CD4-positive, alpha-beta T cell treated with Interferon alpha-2 for 1 hour (primary cell): Measurements from ENCODE around the gene S100G.
A peak's percentile ranks its signal among the peaks of the same experiment; 100 is the strongest.

Experiments
- DNase-seq, 2 donors: peaks; one replicate each; pipeline ENCODE4 v3.0.0-alpha.2; 2020 to 2022

The S100G gene

GRCh38 chrX:16651391-16652024 is 1.6 kb downstream of the S100G start:
- DNase-seq: no peak

DNA sequence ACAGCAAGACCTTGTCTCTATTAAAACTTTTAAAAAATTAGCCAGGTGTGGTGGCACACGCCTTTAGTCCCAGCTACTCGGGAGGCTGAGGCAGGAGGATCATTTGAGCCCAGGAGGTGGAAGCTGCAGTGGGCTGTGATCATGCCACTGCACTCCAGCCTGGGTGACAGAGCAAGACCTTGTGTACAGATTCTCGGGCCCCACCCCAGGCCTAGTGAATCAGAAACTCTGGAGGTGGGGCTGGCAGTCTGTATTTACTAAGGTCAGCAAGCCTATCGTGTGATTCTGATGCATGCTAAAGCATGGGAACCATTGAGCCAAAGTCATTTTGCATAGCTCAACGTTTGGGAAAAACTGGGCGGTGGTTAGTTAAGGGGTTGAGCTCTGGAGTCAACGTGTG is 3.5 kb downstream of the S100G start:
- DNase-seq: no peak

DNA sequence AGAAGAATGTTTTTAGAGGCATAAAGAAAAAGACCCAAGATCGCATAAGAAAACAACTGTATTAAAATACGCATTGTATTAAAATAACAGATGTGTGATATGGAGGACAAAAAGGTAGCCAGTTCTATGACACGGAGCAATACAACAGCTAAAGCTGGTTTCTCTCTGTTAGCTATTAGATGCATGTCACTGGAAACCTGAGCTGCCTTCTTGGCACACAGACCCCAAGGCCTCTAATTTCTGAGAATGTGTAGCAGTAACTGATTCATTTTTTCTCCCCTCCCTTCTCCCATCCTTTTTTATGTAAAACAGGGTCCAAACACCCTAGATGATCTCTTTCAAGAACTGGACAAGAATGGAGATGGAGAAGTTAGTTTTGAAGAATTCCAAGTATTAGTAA is 4.1 kb downstream of the S100G start:
- DNase-seq: no peak

GRCh38 chrX:16658284-16658683 is 8.3 kb downstream of the S100G start:
- DNase-seq: no peak

DNA sequence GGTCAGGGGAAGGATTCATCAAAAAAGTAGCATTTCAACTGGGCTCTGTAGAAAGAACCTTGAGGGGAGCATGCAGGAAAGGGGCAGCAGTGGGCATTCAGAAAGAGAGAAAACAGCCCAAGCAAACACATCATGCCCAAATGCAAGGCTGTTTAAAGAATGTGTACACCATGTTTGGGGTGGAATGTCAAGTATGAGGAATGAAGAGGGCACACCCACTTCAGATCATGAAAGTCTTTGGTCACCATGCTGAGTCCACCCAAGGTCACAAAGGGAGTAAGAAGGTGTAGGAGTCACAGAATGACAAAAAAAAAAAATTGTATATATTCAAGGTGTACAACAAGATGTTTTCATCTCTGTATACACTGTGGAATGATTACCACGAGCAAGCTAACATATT is 9.4 kb downstream of the S100G start:
- no peak for DNase-seq

- no peak for DNase-seq
Observed at GRCh38 chrX:16661495-16661894, 11.5 kb downstream of the S100G start.

DNA sequence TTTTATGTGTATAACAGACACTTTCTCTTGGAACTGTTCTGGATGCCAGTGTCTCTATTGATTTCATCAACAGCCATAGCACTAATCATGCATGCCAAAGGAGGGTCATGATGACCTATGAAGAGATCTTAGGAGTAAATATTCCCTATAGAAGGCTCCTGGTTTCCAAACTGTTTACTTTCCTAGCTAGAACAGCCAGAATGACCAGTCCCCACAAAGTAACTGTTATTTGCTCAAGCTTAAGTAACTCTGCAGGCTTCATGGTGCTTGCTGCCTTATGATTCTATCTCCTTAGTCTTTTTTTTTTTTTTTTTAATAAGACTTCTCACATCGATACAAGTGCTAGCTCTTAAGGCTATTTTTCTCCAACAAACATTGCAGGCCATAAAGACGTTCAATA is 12.4 kb downstream of the S100G start:
- no peak for DNase-seq

DNA sequence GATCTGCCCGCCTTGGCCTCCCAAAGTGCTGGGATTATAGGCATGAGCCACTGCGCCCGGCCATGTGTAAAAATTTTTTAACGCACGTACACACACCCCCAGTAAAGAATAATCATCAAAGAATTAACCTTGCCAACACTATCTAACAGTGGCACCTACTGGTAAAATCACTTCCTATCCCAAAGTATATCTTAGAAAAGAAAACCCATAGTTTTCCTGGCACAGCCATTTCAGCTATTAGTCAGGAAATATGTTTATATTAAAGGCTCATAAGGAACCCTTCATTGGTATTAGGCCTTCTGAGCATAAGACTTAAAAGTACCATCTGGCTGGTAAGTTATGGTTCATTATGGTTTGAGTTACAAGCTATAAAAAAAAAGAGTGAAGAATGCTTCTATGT is 14.1 kb downstream of the S100G start:
- no peak for DNase-seq

DNA sequence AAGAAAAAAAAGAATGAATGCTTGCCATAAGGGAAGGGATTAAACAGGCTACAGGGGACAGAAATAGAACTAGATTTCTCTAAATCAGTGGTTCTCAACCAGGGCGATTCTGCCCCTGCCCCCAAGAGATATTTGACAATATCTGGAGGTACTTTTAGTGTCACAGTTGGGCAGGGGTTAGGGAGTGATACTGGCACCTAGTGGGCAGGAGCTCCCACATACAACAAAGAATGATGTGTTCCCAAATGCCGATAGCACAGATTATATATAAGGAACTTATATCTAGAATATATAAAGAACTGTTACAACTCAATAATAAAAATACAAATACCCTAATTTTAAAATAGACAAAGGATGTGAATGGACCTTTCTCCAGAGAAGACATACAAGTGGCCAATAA is 14.7 kb downstream of the S100G start:
- no peak for DNase-seq

DNA sequence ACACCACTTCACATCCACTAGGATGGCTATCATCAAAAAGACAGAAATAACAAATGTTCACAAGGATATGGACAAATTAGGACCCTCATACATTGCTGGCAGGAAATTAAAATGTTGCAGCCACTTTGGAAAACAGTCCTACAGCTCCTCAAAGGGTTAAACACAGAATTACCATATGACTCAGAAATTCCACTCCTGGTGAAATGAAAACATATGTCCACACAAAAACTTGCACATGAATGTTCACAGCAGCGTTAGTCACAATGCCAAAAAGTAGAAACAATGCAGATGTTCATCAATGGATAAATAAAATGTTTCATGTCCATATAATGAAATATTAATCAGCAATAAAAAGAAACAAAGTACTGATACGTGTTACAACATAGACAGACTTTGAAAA is 15.1 kb downstream of the S100G start:
- DNase-seq: no peak

DNA sequence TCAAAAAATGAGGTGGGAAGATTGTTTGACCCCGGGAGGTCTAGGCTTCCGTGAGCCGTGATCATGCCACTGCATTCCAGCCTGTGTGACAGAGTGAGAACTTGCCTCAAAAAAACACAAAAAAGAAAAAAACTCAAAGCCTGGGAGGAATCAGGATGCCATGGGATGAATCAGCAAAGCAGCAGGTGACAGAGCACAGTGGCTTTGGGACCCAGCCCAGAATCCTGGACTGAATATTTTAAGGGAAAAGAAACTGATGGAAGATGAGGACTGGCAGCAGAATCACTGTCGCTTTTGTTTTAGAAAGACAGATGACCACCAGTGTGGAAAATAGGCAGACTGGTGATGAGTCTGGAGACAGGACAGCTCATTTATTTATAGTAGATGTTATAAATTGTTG is 16.6 kb downstream of the S100G start:
- no peak for DNase-seq

- peak in 1 of 2 donors; percentile 40 for DNase-seq
Observed at GRCh38 chrX:16671005-16671404, 21.0 kb downstream of the S100G start.

DNA sequence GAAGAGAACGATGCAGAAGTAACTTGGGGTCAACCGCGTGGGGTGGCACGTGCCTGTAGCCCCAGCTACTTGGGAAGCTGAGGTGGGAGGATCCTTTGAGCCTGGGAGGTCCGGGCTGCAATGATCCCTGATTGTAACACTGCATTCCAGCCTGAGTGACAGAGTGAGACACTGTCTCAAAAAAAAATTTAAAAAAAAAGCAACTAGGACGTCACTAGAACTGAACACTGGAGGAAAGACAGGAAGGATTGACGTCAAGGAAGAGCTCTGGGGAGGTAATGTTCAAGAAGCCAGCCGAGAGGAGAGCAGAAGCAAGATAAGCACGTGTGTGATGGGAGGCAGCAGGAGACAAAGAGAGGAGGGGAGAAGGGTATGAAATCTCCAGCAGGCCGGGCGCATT is 28.7 kb downstream of the S100G start:
- DNase-seq: no peak

DNA sequence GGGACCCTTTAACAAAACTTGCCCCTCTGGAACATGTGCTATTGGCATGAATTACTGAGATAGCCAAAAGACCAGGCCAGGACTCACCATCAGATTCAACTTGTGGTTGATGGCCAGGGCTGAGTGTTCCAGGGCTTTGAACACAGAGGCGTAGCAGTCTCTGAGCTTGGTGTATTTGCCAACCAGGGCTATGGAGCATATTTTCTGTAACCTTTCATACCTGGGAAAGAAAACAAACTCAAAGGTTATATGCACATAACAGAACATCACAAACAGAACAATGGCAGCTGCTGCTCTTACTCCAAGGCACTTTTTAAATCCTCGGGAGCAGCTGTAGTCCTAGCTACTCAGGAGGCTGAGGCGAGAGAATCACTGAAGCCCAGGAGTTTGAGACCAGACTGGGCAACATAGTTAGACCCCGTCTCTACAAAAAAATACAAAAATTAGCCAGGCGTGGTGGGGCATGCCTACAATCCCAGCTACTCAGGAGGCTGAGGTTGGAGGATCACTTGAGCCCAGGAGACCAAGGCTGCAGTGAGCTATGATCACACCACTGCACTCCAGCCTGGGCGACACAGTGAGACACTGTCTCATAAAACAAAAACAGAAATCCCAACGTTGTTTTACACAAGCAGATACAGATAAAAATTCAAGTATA is 33.2 kb downstream of the S100G start:
- no peak for DNase-seq

- DNase-seq: no peak
Observed at GRCh38 chrX:16687514-16687913, 37.6 kb downstream of the S100G start.

DNA sequence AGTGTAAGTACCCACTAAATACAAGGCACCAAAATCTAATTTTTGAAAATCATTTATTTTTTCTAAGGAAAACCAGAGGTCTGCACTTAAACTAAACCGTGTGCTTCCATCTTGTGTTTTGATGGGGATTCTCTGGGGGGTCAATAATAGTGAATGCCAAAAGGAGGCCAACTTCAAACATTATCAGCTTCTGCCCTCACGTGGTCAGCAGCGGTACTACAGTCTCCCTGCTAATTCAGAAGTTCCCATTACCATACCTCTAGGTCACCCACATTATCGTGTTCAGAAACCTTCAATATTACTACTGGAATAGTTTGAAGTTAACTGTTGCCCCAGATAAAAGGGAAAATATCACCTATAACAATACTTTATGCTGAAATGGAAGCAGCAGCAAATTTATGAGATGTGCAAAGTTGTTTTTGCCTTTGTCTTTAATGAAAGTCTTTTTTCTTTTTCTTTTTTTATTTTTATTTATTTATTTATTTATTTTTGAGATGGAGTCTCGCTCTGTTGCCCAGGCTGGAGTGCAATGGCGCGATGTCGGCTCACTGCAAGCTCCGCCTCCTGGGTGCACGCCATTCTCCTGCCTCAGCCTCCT is 45.2 kb downstream of the S100G start:
- peak; percentile 51 to 56 for DNase-seq

DNA sequence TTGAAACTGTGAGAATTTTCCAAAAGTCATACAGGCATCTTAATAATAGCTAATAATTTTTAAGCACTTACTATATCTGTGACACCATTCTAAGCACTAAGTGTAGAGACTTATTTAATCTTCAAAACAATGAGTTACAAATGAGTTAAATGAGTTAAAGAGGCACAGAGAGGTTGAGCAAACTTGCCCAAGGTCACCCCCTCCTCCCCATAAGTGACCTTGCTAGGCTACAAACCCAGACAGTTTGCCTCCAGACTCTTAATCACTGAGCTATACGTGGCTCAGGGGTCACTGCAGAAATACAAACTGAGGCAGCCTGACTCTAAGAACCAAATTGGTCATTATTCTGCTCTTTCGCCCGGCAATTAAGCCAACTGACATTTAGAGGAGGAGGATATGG is 47.0 kb downstream of the S100G start:
- DNase-seq: no peak

DNA sequence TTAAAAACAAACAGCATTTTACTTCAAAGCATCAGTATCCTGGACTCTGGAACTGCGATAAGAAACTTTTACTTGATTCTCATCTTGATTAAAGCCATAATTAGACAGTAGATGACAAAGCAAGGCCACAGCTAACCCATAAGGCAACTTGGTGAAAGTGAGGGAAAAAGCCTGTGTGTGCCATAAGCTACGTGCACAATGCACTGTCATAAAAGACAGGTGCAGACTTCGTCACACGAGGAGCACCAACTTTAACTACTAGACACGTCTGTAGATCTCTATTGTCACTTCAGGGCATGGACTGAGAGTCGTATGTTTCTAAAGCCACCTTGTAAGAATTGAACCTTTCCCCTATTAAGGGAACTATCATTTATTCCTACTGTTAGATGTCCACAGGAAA is 49.4 kb downstream of the S100G start:
- DNase-seq: no peak

DNA sequence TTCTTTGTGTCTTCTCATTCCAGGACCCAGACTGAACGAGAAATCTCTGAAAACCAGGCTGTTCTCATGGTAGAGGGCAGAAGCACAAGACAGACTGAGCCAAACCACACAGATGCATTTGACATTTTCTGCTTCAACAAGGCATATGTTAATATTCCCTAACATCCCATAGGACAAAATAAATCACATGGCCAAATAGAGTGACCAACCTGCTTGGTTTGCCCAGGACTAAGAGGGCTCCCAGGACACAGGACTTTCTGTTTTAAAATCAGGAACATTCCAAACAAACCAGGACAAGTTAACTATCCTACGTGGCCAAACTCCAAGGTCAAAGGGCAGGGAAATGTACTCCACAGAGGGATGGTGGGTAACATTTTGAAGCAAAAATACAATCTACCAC is 50.8 kb downstream of the S100G start:
- DNase-seq: no peak

- no peak for DNase-seq
Observed at GRCh38 chrX:16702700-16703599, 53.0 kb downstream of the S100G start.
